Lung microvascular endothelial cell (primary cell): ENCODE measurements around the gene IQGAP3. TPM values are rescaled to one million over a fixed set of nuclear protein-coding genes. Genes with fewer than 3 reads are reported as not detected.
A peak's percentile ranks its signal among the peaks of the same experiment; 100 is the strongest.

ENCODE experiments used
- DNase-seq, 2 donors: peaks; one replicate each; pipeline versions ENCODE4 v3.0.0 to v3.0.0-alpha.2; 2010; ENCODE audit warnings: low read depth in 2 of 2
- total RNA-seq: library from RNA; depleted of rRNA; stranded (reverse); fragments of >200 nt; gene quantifications from 2 replicates; pipeline ENCODE4 v1.2.1, GENCODE V29; 2014

Gene IQGAP3
- total RNA-seq, 1 donor from 2014 or later = 3.0 TPM

- no peak for DNase-seq
Observed at GRCh38 chr1:156544592-156545102, 27.7 kb downstream of the IQGAP3 start.

GRCh38 chr1:156543066-156543465 is 29.3 kb downstream of the IQGAP3 start:
- peak in 1 of 2 donors; percentile 28 for DNase-seq

GRCh38 chr1:156540955-156541354 is 31.4 kb downstream of the IQGAP3 start:
- peak in 1 of 2 donors; percentile 26 for DNase-seq

DNA sequence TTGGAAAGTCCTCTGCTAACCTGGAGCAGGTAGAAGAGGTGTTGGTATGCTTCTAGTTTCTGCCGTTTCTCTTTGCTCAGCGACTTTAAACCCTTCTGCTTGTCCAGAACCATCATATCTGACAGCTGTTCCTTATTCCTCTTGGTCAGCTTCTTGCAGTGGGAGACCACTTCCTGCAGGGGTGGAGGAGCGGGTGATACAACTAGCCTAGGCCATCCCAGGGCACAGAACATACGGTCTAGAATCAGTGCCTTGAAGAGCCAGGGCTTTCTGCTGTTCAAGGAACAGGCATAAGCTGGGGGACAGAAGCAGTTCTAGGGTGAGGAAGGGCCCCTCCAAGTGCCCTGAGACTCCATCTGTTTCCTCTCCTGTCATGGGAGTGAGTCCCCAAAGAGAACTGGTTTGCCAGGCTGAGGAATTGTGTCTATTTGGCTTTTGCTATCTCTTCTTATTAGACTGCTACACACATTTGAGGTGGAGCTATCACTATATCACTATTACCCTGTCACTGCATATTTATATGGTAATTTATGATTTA is 32.5 kb downstream of the IQGAP3 start:
- no peak for DNase-seq

DNA sequence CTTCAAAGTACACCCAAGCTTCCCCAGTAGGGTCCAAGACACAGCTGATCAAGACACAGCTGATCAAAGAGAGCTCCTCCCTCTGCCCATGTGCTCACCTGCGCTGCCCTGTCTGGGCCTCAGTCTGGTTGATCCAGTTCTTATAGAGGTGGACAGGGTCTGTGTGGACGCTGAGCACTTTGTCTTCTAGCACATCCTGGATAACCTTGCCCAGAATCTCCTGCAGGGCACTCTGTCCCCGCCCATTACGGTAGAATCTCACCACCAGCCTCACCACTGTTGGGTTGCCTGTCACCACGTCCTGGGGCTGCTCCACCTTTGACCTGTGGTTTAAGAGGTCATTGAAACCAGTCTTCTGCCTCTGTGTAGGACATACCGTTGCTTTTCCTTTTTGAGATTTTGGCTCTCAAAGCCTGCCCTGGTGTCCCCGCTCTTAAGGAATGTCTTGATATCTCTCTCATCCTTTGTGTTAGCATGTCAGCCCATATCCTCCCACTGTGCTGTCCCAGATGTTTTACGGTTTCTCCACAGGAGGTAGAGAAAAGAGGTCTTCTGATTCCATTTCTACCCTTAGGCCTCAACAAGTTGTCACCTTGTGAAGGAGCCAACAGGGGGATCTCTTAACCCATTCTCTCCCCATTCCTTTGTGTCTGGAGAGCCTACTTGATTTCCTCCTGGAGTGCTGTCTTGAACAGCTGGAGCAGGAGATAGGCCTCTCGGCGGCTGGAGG is 33.5 kb downstream of the IQGAP3 start:
- no peak for DNase-seq

DNA sequence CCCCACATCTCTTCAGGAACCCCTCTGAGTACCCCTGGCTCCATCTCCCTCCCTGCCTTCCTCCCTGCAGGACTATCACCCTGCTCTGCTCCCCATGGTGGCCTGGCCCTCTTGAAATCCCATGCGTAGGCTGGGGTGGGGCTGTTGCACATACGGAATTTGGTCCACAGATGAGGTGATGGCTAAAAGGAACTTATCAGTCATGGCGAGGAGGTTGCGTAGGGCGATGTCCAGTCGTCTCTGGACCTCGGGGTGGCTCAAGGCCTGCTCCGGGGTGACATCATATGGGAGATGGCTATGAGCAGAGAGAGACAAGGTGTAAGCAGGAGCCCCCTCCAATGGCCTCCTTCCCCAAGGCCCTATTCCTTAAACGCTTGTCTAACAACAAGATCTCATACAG is 35.3 kb downstream of the IQGAP3 start:
- no peak for DNase-seq

GRCh38 chr1:156534424-156535060 is 37.8 kb downstream of the IQGAP3 start:
- DNase-seq = no peak

GRCh38 chr1:156533568-156534220 is 38.7 kb downstream of the IQGAP3 start:
- DNase-seq = no peak

GRCh38 chr1:156532374-156532773 is 40.0 kb downstream of the IQGAP3 start:
- DNase-seq = no peak

- no peak for DNase-seq
Observed at GRCh38 chr1:156530006-156530405, 42.4 kb downstream of the IQGAP3 start.

GRCh38 chr1:156528875-156529425 is 43.4 kb downstream of the IQGAP3 start:
- DNase-seq = no peak

DNA sequence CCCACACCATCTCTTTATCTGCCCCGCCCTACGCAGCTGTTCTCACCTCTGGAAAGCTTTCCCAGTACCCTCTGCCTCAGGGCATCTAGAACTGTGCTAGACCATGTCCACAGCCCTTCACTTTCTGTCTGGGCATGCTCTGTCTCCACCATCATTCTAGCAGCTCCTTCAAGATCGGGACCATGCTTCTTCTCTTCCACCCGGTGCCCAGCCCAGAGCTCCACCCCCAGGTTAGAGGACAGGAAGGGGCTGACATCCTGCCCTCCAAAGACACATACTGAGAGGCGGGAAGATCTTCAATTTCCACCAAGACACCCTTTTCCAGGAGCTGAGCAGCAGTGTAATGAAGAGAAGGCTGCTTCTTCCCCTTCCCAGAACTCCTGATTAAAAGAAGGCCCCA is 44.1 kb downstream of the IQGAP3 start:
- DNase-seq = no peak

DNA sequence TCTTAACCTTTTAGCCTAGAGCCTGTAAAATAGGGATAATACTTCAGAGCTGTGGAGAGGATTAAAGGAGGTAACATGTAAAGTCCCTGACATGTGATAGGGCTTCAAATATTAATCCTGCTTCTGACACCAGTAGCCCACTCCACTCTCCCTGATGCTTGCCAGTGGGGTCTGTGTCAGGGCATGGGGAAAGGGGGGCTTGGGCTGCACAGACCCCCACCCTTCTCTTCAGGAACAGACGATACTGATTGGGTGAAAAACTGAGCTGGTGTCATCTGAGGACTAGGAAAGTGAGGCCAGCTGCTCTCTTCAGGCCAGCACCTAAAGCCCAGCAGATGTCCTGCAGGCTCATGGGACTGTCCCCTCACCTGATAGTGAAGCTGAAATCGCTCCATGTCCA is 44.8 kb downstream of the IQGAP3 start:
- DNase-seq = no peak

DNA sequence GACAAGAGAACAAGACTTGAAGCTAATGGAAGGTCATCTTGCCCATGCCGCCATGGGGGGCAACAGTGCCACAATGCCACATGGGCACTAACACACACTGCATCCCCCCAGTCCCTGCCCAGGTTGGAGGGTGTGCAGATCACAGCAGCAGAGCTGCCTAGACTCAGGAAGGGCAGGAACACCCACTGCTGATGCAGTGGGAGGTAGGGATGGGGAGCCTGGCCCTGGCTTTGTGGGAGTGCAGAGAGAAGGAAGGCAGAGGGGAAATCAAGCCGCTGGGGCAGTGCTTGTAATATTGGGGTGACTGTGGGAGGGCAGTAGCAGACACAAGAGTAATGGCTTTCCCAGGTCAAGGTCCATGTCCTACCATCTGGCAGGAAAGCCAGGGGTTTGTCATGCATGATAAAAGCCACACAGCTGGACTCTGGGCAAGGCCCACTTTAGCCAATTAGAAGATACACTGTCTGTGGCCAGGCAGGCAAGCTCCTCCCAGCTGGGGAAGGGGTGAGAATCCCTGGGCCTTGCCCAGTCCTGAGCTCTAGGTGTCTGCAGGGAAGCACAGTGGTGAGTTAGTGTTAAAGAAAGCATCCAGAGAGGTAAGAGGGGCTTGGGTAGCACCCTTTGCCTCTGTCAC is 46.4 kb downstream of the IQGAP3 start:
- DNase-seq = no peak

- DNase-seq = no peak
Observed at GRCh38 chr1:156525071-156525501, 47.3 kb downstream of the IQGAP3 start.

- DNase-seq = no peak
Observed at GRCh38 chr1:156524481-156524869, 47.9 kb downstream of the IQGAP3 start.

GRCh38 chr1:156523801-156524480 is 48.4 kb downstream of the IQGAP3 start:
- no peak for DNase-seq

GRCh38 chr1:156522443-156522970 is 49.9 kb downstream of the IQGAP3 start:
- peak in 1 of 2 donors; percentile 16 for DNase-seq

DNA sequence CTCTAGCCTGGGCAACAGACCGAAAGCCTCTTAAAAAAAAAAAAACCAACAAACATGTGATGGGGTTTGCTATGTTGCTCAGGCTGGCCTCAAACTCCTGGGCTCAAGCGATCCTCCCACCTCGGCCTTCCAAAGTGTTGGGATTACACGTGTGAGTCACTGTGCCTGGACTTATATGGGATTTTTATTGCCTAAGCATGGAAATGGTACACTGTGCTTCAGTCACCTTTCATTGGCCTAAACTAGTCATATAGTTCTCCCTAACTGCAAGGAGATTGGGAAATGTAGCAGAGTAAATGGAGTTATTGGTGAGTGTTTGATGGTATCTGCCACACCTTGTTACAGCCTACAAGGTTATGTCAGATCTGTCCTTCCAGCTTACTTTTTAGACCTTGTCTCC is 54.6 kb downstream of the IQGAP3 start:
- DNase-seq = no peak

- DNase-seq = no peak
Observed at GRCh38 chr1:156516821-156517220, 55.5 kb downstream of the IQGAP3 start.

DNA sequence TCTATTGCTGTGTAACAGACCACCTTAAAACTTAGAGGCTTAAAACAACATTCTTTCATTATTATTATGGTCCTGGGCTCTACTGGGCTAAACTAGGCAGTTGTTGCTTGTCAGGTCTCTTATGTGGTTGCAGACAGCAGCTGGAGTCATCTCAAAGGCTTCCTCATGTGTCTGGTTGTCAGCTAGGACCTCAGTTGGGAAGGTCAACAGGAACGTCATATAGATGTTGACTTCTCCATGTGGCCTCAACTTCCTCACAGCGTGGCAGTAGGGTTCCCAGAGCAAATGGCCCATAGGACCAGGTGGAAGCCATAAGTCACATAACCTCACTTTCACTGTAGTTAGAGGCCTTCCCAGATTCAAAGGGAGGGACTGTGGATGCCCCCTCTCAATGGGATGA is 56.4 kb downstream of the IQGAP3 start:
- DNase-seq = no peak
